ENCODE data around the gene PDGFRB. TPM values are rescaled to one million over a fixed set of nuclear protein-coding genes. Genes with fewer than 3 reads are reported as not detected.

PDGFRB gene
- total and polyA plus RNA-seq, 2 of the 8 experiments (the other 6 are each of a cell fraction or from before 2014, with no cell fraction given), result 4.2 to 13.7 TPM

- no peaks in the 10 kb centered on the region for H3K36me3 ChIP-seq (ENCODE audit: control insufficient read depth in 2 of 4, insufficient read depth in 4 of 4, low read length in 3 of 4)
- no peaks in the 10 kb centered on the region for H3K79me2 ChIP-seq (ENCODE audit: control insufficient read depth in 1 of 2, insufficient read depth in 2 of 2, low read length in 2 of 2)
- H4K8ac ChIP-seq (ENCODE audit: extremely low read depth, insufficient read depth, low read length), result no peak overlapping the region
- H2BK5ac ChIP-seq (ENCODE audit: low read depth, low read length), result no peak overlapping the region
- H4K20me1 ChIP-seq (replicated peaks in 1 of 2; ENCODE audit: control insufficient read depth in 1 of 2, insufficient read depth in 2 of 2, low read length in 2 of 2), result no peaks in the 10 kb centered on the region
- H3K9me3 ChIP-seq (ENCODE audit: insufficient read depth in 2 of 2, low read depth in 1 of 2, low read length in 1 of 2), result no peaks in the 10 kb centered on the region
- H3K79me1 ChIP-seq (ENCODE audit: low read depth, low read length), result no peaks in the 10 kb centered on the region
- H3K27me3 ChIP-seq (replicated peaks in 1 of 4; ENCODE audit: control insufficient read depth in 3 of 4, extremely low read depth in 1 of 4, insufficient read depth in 3 of 4, low read length in 3 of 4), result no peaks in the 10 kb centered on the region; a peak in 1 of 7 replicates
- no peak overlapping the region for H3K4me2 ChIP-seq (ENCODE audit: insufficient read depth in 1 of 2, low read depth in 2 of 2, low read length in 2 of 2)
- no peak overlapping the region for H3K27ac ChIP-seq (ENCODE audit: low read depth, low read length)
- 87% methylated on average over 6 of the region's 6 CpGs; no CpG with 5 or more reads in 1 of the 2 experiments for WGBS, 2 experiments (ENCODE audit: extremely low coverage in 1 of 2, insufficient coverage in 1 of 2, insufficient read length in 1 of 2, insufficient replicate concordance in 2 of 2, low coverage in 1 of 2, low lambda C conversion rate in 2 of 2, missing lambda C conversion rate in 1 of 2)
- DNase-seq (ENCODE audit: low read depth in 1 of 2, low spot score in 2 of 2) (no peak), FAIRE-seq (no peak)
- H2BK12ac ChIP-seq (ENCODE audit: low read depth, low read length), result no peak overlapping the region
- H4K5ac ChIP-seq (ENCODE audit: insufficient read length, low read depth, low read length), result no peak overlapping the region
- peaks cover 0 to 18% (median 4%) of the 10 kb centered on the region in 4 experiments; a peak in 5 of 7 replicates for H3K4me1 ChIP-seq (replicated peaks in 1 of 4; ENCODE audit: control insufficient read depth in 3 of 4, insufficient read depth in 4 of 4, low read length in 3 of 4)
- no peak overlapping the region for H2BK20ac ChIP-seq (ENCODE audit: low read length)
- H3K4me3 ChIP-seq (ENCODE audit: extremely low read depth in 1 of 4, insufficient read depth in 2 of 4, low read depth in 3 of 4, low read length in 4 of 4), result no peak overlapping the region
- no peak overlapping the region for H3K56ac ChIP-seq (replicated peaks; ENCODE audit: insufficient read length, low read depth, low read length)
- CTCF ChIA-PET (ENCODE audit: partially characterized antibody), result interaction anchor here (0.6 to 2.1 kb wide), 4 partner anchors 8 to 46 kb away, joined by 4 to 8 read pairs (median 6); no protein-coding TSS in a partner anchor
- no peak overlapping the region for H2BK15ac ChIP-seq (ENCODE audit: low read length)
- H3K9ac ChIP-seq (replicated peaks in 1 of 4; ENCODE audit: extremely low read depth in 1 of 4, low read depth in 3 of 4, low read length in 3 of 4), result no peak overlapping the region
- no peak overlapping the region for H2AFZ ChIP-seq (ENCODE audit: low read length)
- no peak overlapping the region for H3K4ac ChIP-seq (replicated peaks; ENCODE audit: insufficient read length, low read depth, low read length)
- POLR2A ChIA-PET (ENCODE audit: partially characterized antibody), result interaction anchor here (0.6 kb wide), 1 partner anchor 426 kb away, joined by 3 read pairs; no protein-coding TSS in a partner anchor
- H3K23me2 ChIP-seq (ENCODE audit: low read depth, low read length), result no peaks in the 10 kb centered on the region
- no peak overlapping the region for H2AK5ac ChIP-seq (ENCODE audit: low read depth, low read length)
- H3K14ac ChIP-seq (ENCODE audit: insufficient read length), result no peak overlapping the region
- H3K18ac ChIP-seq (ENCODE audit: extremely low read depth, low read length), result no peak overlapping the region
- no peak overlapping the region for H4K91ac ChIP-seq (replicated peaks; ENCODE audit: insufficient read length, low read length)
- no peak overlapping the region for H3K23ac ChIP-seq (ENCODE audit: insufficient read length)
- no peak overlapping the region for H2BK120ac ChIP-seq (replicated peaks; ENCODE audit: low read depth, low read length)
- TF ChIP-seq ATF3 (IDR thresholded peaks at IDR 0.05; ENCODE audit: insufficient read depth, low read depth, low read length) (no peak), HDAC6 (IDR thresholded peaks at IDR 0.05; ENCODE audit: low read depth, low read length) (no peak), SIN3A (conservative IDR thresholded peaks at IDR 0.05 in 1 of 2, IDR thresholded peaks at IDR 0.05 in 1 of 2; ENCODE audit: low read depth in 1 of 2, low read length in 2 of 2) (no peak), SP4 (IDR thresholded peaks at IDR 0.05; ENCODE audit: low read length) (no peak), POLR2AphosphoS5 (IDR thresholded peaks at IDR 0.05; ENCODE audit: low read depth, low read length) (no peak), CTCF (IDR thresholded peaks at IDR 0.05; ENCODE audit: control extremely low read depth in 1 of 3, insufficient read depth in 1 of 3, low read depth in 1 of 3, low read length in 3 of 3) (no peak), BCL11A (IDR thresholded peaks at IDR 0.05; ENCODE audit: low read depth in 2 of 2, low read length in 2 of 2) (no peak), TBP (IDR thresholded peaks at IDR 0.05; ENCODE audit: low read depth, low read length) (no peak), NRF1 (IDR thresholded peaks at IDR 0.05; ENCODE audit: low read depth, low read length) (no peak), SAP30 (IDR thresholded peaks at IDR 0.05; ENCODE audit: insufficient read depth, insufficient replicate concordance, low read length) (no peak)
Observed at GRCh38 chr5:150067405-150067960, 88.2 kb downstream of the PDGFRB start.

Data from H1 (cell line).